ENCODE results near the gene CADM3.
A peak's percentile ranks its signal among the peaks of the same experiment; 100 is the strongest.

Gene CADM3

GRCh38 chr1:159175571-159175970 is 4.2 kb downstream of the CADM3 start:
- DNase-seq, result no peak

GRCh38 chr1:159177272-159177907 is 6.0 kb downstream of the CADM3 start:
- peak; percentile 6 for DNase-seq

- no peak for DNase-seq
Observed at GRCh38 chr1:159179906-159180305, 8.5 kb downstream of the CADM3 start.

GRCh38 chr1:159180516-159180915 is 9.1 kb downstream of the CADM3 start:
- DNase-seq, result no peak

GRCh38 chr1:159181328-159182024 is 10.1 kb downstream of the CADM3 start:
- no peak for DNase-seq

- DNase-seq, result no peak
Observed at GRCh38 chr1:159184201-159184600, 12.8 kb downstream of the CADM3 start.

- DNase-seq, result no peak
Observed at GRCh38 chr1:159185121-159185520, 13.7 kb downstream of the CADM3 start.

GRCh38 chr1:159187033-159187432 is 15.6 kb downstream of the CADM3 start:
- no peak for DNase-seq

- no peak for DNase-seq
Observed at GRCh38 chr1:159187647-159188374, 16.4 kb downstream of the CADM3 start.

- no peak for DNase-seq
Observed at GRCh38 chr1:159188375-159188788, 17.0 kb downstream of the CADM3 start.

GRCh38 chr1:159190441-159190840 is 19.0 kb downstream of the CADM3 start:
- no peak for DNase-seq

GRCh38 chr1:159196543-159196942 is 25.1 kb downstream of the CADM3 start:
- DNase-seq, result no peak

- DNase-seq, result peak; percentile 20
Observed at GRCh38 chr1:159197561-159198557, 26.4 kb downstream of the CADM3 start.

- DNase-seq, result no peak
Observed at GRCh38 chr1:159199901-159200300, 28.5 kb downstream of the CADM3 start.

- DNase-seq, result no peak
Observed at GRCh38 chr1:159200769-159201168, 29.4 kb downstream of the CADM3 start.

GRCh38 chr1:159201642-159202041 is 30.2 kb downstream of the CADM3 start:
- DNase-seq, result no peak

GRCh38 chr1:159203610-159204009 is 32.2 kb downstream of the CADM3 start:
- no peak for DNase-seq

- DNase-seq, result no peak
Observed at GRCh38 chr1:159204161-159205141, 33.0 kb downstream of the CADM3 start, which contains the start of gene ACKR1. Gene ACKR1 (plus strand): TSS chr1:159204875. CDS start chr1:159204960, 85 bp downstream.

- DNase-seq, result no peak
Observed at GRCh38 chr1:159205225-159205624, 33.8 kb downstream of the CADM3 start.

GRCh38 chr1:159206110-159206509 is 34.7 kb downstream of the CADM3 start:
- DNase-seq, result no peak

GRCh38 chr1:159207080-159207479 is 35.7 kb downstream of the CADM3 start:
- DNase-seq, result no peak

All from activated CD4-positive, alpha-beta T cell treated with anti-CD3 and anti-CD28 coated beads, Interleukin-2, amount 50 U/mL, for 1 hour (primary cell).